ENCODE measurements around the gene ACSF3. TPM values are rescaled to one million over a fixed set of nuclear protein-coding genes. Genes with fewer than 3 reads are reported as not detected.

ACSF3 gene
- total RNA-seq, 6 donors from 2014 or later = 30.2 to 97.4 (median 35.3) TPM

DNA sequence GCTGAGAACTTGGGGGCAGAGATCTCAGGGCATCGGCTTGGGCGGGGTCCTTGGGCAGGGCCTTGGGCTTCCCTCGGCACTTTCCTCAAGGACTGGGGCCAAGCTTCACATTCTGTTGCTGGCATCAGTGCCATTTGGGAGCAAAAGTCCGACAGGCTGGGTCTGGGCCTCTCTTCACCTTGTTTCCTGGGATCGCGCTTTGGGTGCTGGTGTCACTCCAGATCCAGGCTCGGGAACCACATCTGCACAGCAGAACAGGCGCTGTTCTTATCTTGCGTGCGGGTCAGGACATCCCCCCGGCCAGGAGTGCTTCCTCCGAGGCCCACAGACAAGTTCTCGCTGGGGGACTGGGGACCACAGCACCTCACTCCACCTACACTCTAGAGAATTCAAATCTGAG, 46.7 kb downstream of the ACSF3 start:
- H3K36me3 ChIP-seq = peaks cover 6 to 75% (median 48%) of the 10 kb centered on the region in 4 donors
- WGBS, 2 donors = 95 to 96% methylated on average over 10 to 13 of the region's 13 CpGs
- H3K4me1 ChIP-seq = no peaks in the 10 kb centered on the region
- ATAC-seq (ENCODE audit: low FRiP score in 2 of 2) (no peak), DNase-seq (no peak)
- no peak overlapping the region for H3K27ac ChIP-seq
- H3K9me3 ChIP-seq = no peaks in the 10 kb centered on the region
- TF ChIP-seq POLR2AphosphoS5 (IDR thresholded peaks at IDR 0.05) = no peak
- no peak for TF ChIP-seq POLR2A (IDR thresholded peaks at IDR 0.05)
- no peak for TF ChIP-seq CTCF (IDR thresholded peaks at IDR 0.05)
- TF ChIP-seq EP300 (IDR thresholded peaks at IDR 0.05) = no peak
- H3K27me3 ChIP-seq = no peaks in the 10 kb centered on the region
- H3K4me3 ChIP-seq = no peak overlapping the region

DNA sequence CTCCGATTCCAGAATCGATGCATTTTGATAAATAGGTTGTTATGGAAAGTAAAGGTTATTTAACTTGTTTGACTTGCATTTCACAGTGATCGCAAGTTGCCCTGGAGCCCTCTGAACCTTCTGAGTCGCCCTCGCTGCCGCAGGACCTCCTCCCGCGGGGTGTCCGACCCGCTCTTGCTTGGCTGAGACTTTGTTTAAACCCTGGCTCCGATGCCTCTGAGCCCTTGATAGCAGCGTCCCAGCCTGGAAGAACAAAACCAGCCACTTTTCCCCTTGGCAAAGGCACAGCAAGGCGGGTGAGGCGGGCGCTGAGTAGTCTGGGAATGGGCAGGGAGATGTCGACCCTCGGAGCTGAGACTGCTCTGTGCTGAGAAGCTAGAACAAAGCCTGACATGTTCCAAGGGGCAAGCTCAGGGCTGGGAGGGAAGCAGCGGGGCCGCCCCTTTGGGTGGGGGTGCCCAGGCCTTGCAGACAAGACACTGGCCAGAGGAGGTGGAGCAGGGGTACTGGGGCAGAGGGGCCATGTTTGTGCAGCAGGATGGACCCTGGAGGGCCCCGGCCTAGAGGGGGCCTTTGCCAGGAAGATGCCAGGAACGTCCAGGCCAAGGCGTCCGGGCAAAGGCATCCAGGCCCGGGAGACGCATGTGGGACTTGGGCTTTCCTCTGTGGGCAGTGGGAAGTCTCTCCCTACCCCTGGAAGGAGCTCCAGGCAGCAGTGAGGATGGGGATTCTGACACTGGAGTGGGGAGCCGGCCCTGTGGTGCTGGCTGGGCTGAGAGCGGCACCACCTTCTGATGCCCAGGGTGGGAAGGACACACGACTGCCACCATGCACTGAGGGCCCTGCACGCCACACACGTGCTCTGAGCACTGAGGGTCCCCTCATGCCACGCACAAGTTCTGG, 47.6 kb downstream of the ACSF3 start:
- Histone ChIP-seq H3K9me3 (no peaks in the 10 kb centered on the region), H3K4me1 (no peaks in the 10 kb centered on the region), H3K36me3 (peaks cover 6 to 78% (median 55%) of the 10 kb centered on the region in 4 donors), H3K27ac (no peak overlapping the region), H3K27me3 (no peaks in the 10 kb centered on the region), H3K4me3 (no peak overlapping the region)
- DNase-seq = peak in 1 of 2 donors; percentile 60
- ATAC-seq (ENCODE audit: low FRiP score in 2 of 2) = no peak
- WGBS, 2 donors = 91 to 94% methylated on average over 22 to 31 of the region's 31 CpGs
- no peak for TF ChIP-seq CTCF (IDR thresholded peaks at IDR 0.05)
- no peak for TF ChIP-seq POLR2AphosphoS5 (IDR thresholded peaks at IDR 0.05)
- TF ChIP-seq EP300 (IDR thresholded peaks at IDR 0.05) = no peak
- no peak for TF ChIP-seq POLR2A (IDR thresholded peaks at IDR 0.05)

GRCh38 chr16:89141884-89142267, 48.2 kb downstream of the ACSF3 start:
- DNase-seq = peak in 1 of 2 donors; percentile 41
- Histone ChIP-seq H3K4me1 (no peaks in the 10 kb centered on the region), H3K9me3 (no peaks in the 10 kb centered on the region), H3K27ac (no peak overlapping the region), H3K27me3 (no peaks in the 10 kb centered on the region), H3K36me3 (peaks cover 6 to 78% (median 53%) of the 10 kb centered on the region in 4 donors), H3K4me3 (no peak overlapping the region)
- no peak for TF ChIP-seq CTCF (IDR thresholded peaks at IDR 0.05)
- TF ChIP-seq POLR2AphosphoS5 (IDR thresholded peaks at IDR 0.05) = no peak
- no peak for TF ChIP-seq POLR2A (IDR thresholded peaks at IDR 0.05)
- TF ChIP-seq EP300 (IDR thresholded peaks at IDR 0.05) = no peak
- ATAC-seq (ENCODE audit: low FRiP score in 2 of 2) = no peak
- 95 to 97% methylated on average over 13 of the region's 13 CpGs for WGBS, 2 donors

GRCh38 chr16:89142474-89143195, 49.0 kb downstream of the ACSF3 start:
- peaks cover 6 to 74% (median 50%) of the 10 kb centered on the region in 4 donors for H3K36me3 ChIP-seq
- no peak for ATAC-seq (ENCODE audit: low FRiP score in 2 of 2)

More at GRCh38 chr16:89142474-89143195, 49.0 kb downstream of the ACSF3 start:
- Histone ChIP-seq H3K4me3 (no peak overlapping the region), H3K4me1 (no peaks in the 10 kb centered on the region), H3K27me3 (no peaks in the 10 kb centered on the region), H3K27ac (no peak overlapping the region), H3K9me3 (no peaks in the 10 kb centered on the region)
- DNase-seq = no peak
- WGBS, 2 donors = 91 to 94% methylated on average over 12 to 13 of the region's 13 CpGs
- TF ChIP-seq EP300 (IDR thresholded peaks at IDR 0.05) (no peak), POLR2A (IDR thresholded peaks at IDR 0.05) (no peak), POLR2AphosphoS5 (IDR thresholded peaks at IDR 0.05) (no peak), CTCF (IDR thresholded peaks at IDR 0.05) (no peak)

All from upper lobe of left lung (tissue), 6 donors.